Measurements from ENCODE around the gene GSG1L2.

DNA sequence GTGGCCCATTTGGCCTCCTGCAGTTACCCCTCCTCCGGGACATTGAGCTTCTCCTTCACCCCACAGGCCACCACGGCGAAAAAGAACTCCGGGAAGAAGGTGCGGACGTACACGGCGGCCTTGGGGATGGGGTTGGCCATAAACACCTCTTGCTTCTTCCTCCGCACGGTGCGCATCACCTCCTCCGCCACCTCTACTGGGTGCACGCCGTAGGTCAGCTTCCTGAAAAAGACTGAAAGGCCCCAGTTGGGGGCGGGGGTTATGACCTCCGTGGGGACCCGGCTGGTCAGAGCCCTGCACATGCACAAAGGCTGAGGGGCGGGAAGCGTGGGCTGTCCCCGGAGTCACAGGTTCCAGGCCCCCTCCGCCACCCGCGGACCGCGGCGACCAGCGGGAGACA, 50.4 kb downstream of the GSG1L2 start:
- TF ChIP-seq CTCF (conservative IDR thresholded peaks at IDR 0.05; ENCODE audit: low read depth, low read length) (no peak), EZH2 (IDR thresholded peaks at IDR 0.05; ENCODE audit: low read length, unreplicated experiment) (no peak)
